B cell (primary cell): ENCODE data around the gene B4GALT1. TPM values are rescaled to one million over a fixed set of nuclear protein-coding genes. Genes with fewer than 3 reads are reported as not detected.

Experiments
- ATAC-seq: fragments of 200-7000 bp; cut with Tn5 transposase; one replicate; pipeline ENCODE4 v1.10.0; 2021; ENCODE audit warnings: low read depth, mild to moderate bottlenecking, moderate number of reproducible peaks, moderate library complexity
- CTCF ChIA-PET: fragments of 350-600 bp; sonication (Branson Sonifier 250); formaldehyde crosslinking; loops from one replicate; lab custom pipeline; 2021; ENCODE audit warnings: antibody characterized with exemption, inconsistent platforms; lab: Charles Lee
- POLR2A ChIA-PET: fragments of 350-600 bp; sonication (Branson Sonifier 250); formaldehyde crosslinking; loops from one replicate; lab custom pipeline; 2021; ENCODE audit warnings: antibody characterized with exemption; lab: Charles Lee
- DNase-seq: peaks from one replicate; pipeline ENCODE4 v3.0.0; 2013
- H2AFZ ChIP-seq: 2 replicates; pipeline ENCODE4 v1.6.1; 2012; ENCODE audit warnings: mild to moderate bottlenecking, low read depth, low read length; ENCODE audit not compliant: insufficient read depth, poor library complexity, severe bottlenecking
- H3K27ac ChIP-seq, 2 donors: 1 replicate in 1 of 2; 2 replicates in 1 of 2; pipeline ENCODE4 v1.5.1; 2012 to 2013; ENCODE audit warnings: low read length in 2 of 2, mild to moderate bottlenecking in 2 of 2, moderate library complexity in 1 of 2
- H3K27me3 ChIP-seq, 4 experiments: fragments of 200-600 bp in 1 of 4; sonication (generic) in 1 of 4; replicated peaks in 1 of 4; 1 replicate in 2 of 4; 2 replicates in 2 of 4; pipeline versions ENCODE4 v1.6.1 to v1.7.0; 2013 to 2016; ENCODE audit warnings: low read length in 3 of 4, mild to moderate bottlenecking in 2 of 4, mixed read lengths in 1 of 4, moderate library complexity in 1 of 4; ENCODE audit not compliant: insufficient read depth in 4 of 4, control insufficient read depth in 3 of 4; ENCODE audit errors: control extremely low read depth in 1 of 4
- H3K36me3 ChIP-seq, 2 experiments: replicated peaks in 1 of 2; 1 replicate in 1 of 2; 2 replicates in 1 of 2; pipeline versions ENCODE4 v1.6.1 to v1.7.1; 2013; ENCODE audit warnings: low read length in 1 of 2; ENCODE audit not compliant: insufficient read depth in 2 of 2, control insufficient read depth in 1 of 2; ENCODE audit errors: control extremely low read depth in 1 of 2, extremely low read depth in 1 of 2
- H3K4me1 ChIP-seq, 2 donors: fragments of 200-600 bp in 1 of 2; sonication (generic) in 1 of 2; 1 replicate in 1 of 2; 2 replicates in 1 of 2; pipeline versions ENCODE4 v1.5.1 to v1.6.1; 2013 to 2017; ENCODE audit warnings: low read length in 2 of 2; ENCODE audit not compliant: control insufficient read depth in 2 of 2, insufficient read depth in 2 of 2
- H3K4me2 ChIP-seq: replicated peaks from 2 replicates; pipeline ENCODE3; 2012; ENCODE audit warnings: mild to moderate bottlenecking, low read depth, low read length; ENCODE audit not compliant: poor library complexity, severe bottlenecking
- H3K4me3 ChIP-seq, 5 experiments: fragments of 200-600 bp in 1 of 5; sonication (generic) in 1 of 5; 1 replicate in 3 of 5; 2 replicates in 2 of 5; pipeline versions ENCODE4 v1.5.1 to v1.7.0; 2011 to 2016; ENCODE audit warnings: low read length in 4 of 5, mild to moderate bottlenecking in 4 of 5, low read depth in 2 of 5, control low read depth in 1 of 5, moderate library complexity in 1 of 5; ENCODE audit not compliant: insufficient read depth in 1 of 5; ENCODE audit errors: control extremely low read depth in 1 of 5, extremely low read depth in 1 of 5
- H3K79me2 ChIP-seq: fragments of 200-600 bp; sonication (generic); one replicate; pipeline ENCODE4 v1.6.0; 2016; ENCODE audit warnings: low read length; ENCODE audit not compliant: control insufficient read depth, insufficient read depth
- H3K9ac ChIP-seq: fragments of 200-600 bp; sonication (generic); 2 replicates; pipeline ENCODE4 v1.6.1; 2017; ENCODE audit warnings: mild to moderate bottlenecking, low read length, moderate library complexity
- H3K9me3 ChIP-seq, 3 donors: one replicate each; pipeline versions ENCODE4 v1.6.1 to v1.7.1; 2013; ENCODE audit warnings: low read length in 2 of 3; ENCODE audit not compliant: control insufficient read depth in 2 of 3, insufficient read depth in 1 of 3; ENCODE audit errors: control extremely low read depth in 1 of 3
- H4K20me1 ChIP-seq: 2 replicates; pipeline ENCODE4 v1.6.0; 2012; ENCODE audit warnings: mild to moderate bottlenecking, low read length; ENCODE audit not compliant: insufficient read depth, control insufficient read depth, poor library complexity, severe bottlenecking
- H3K27ac Mint-ChIP-seq: one replicate; pipeline ENCODE4 v1.8.0; 2021; ENCODE audit warnings: mixed read lengths
- H3K27me3 Mint-ChIP-seq: one replicate; pipeline ENCODE4 v1.8.0; 2021; ENCODE audit warnings: mixed read lengths
- H3K4me1 Mint-ChIP-seq: one replicate; pipeline ENCODE4 v1.8.0; 2021; ENCODE audit warnings: mixed read lengths
- H3K4me3 Mint-ChIP-seq: one replicate; pipeline ENCODE4 v1.8.0; 2021; ENCODE audit warnings: mixed read lengths
- H3K9me3 Mint-ChIP-seq: one replicate; pipeline ENCODE4 v1.8.0; 2022; ENCODE audit warnings: mixed read lengths; ENCODE audit not compliant: insufficient read depth
- EZH2 ChIP-seq: IDR thresholded peaks from 2 replicates; pipeline ENCODE4 v1.6.1; 2012; ENCODE audit warnings: borderline replicate concordance, low read depth, mild to moderate bottlenecking, moderate library complexity, low read length; ENCODE audit not compliant: insufficient read depth, poor library complexity, severe bottlenecking
- WGBS: methylation state at CpG from one replicate; pipeline ENCODE4 v1.1.5; 2013; ENCODE audit warnings: missing lambda C conversion rate; ENCODE audit not compliant: insufficient coverage; 5-methylcytosine and 5-hydroxymethylcytosine counted together
- intact Hi-C: fragments of 100-400 bp; cut with micrococcal nuclease; formaldehyde crosslinking; loops from one replicate; pipeline ENCODE4 v1.10.0; 2022
- polyA plus RNA-seq: library from polyadenylated mRNA; depleted of rRNA; stranded (reverse); fragments of >200 nt; gene quantifications from 2 replicates; pipeline ENCODE4 v1.2.3, GENCODE V29; 2012
- total RNA-seq, 2 donors: library from RNA; stranded (reverse); fragments of 120-200 nt in 1 of 2; gene quantifications; 1 replicate in 1 of 2; 2 replicates in 1 of 2; pipeline versions ENCODE4 v1.2.3 to v1.2.4, GENCODE V29; 2013 to 2022
- TF ChIP-seq, protein P1 (sequence below): fragments of 200-600 bp; IDR thresholded peaks from one replicate; pipeline ENCODE4 v1.8.0; 2022; ENCODE audit warnings: antibody characterized with exemption, mild to moderate bottlenecking

The B4GALT1 gene
- total and polyA plus RNA-seq, 2 donors (not counting 1 experiment from before 2014, with no cell fraction given), result 49.2 to 201 TPM

DNA sequence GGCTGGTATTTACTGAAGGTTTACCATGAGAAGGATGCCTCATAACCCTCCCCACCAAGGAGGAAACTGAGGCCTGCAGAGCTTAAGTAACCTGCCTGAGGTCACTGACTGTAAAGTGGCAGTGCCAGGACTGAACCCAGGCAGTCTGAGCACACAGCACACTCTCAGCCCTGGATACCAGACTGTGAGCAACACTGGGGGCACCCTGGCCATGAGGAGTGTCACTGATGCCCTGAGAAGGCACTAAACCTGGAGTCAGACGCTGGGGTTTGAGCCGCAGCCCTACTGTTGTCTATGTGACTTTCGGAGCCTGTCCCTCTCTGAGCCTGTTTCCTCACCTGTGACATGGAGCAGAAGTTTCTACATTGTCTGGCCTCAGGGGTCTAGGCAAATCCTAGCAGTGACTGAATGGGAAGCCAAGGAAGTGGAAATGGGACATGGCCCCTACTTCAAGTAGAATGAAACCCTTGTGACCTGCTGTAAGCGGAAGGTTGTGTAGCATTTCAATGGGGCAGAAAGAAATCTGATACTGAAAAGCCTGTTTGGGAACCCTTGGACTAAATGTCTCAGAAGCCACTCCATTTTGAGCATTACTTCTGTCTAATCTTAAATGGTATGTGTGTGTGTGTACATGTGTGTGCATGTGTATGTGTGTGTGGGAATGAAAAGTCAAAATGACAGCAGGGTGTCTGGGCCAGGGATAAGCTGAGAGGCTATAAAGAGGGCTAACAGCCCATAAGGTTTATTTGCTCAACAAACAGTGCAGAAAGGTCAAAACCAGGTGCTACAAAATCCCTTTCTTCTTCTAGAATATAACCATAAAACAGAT is 36.0 kb downstream of the B4GALT1 start:
- peak overlapping the region; percentile 33 for H3K9ac ChIP-seq
- H3K27ac ChIP-seq, result peak overlapping the region; percentile 71 to 93
- Mint-ChIP-seq H3K27ac (peak overlapping the region; percentile 88), H3K9me3 (no peaks in the 10 kb centered on the region), H3K4me1 (peaks cover 92% of the 10 kb centered on the region), H3K4me3 (peak overlapping the region; percentile 58), H3K27me3 (no peaks in the 10 kb centered on the region)
- peak overlapping the region; percentile 61 for H3K4me2 ChIP-seq
- peaks cover 66 to 81% of the 10 kb centered on the region in 2 donors for H3K4me1 ChIP-seq
- H3K36me3 ChIP-seq, result peaks cover 1 to 72% of the 10 kb centered on the region in 2 experiments
- H4K20me1 ChIP-seq, result peaks cover 15% of the 10 kb centered on the region
- WGBS, result 100% methylated on average over 4 of the region's 4 CpGs
- no peak for TF ChIP-seq EZH2
- TF ChIP-seq, protein P1, sequence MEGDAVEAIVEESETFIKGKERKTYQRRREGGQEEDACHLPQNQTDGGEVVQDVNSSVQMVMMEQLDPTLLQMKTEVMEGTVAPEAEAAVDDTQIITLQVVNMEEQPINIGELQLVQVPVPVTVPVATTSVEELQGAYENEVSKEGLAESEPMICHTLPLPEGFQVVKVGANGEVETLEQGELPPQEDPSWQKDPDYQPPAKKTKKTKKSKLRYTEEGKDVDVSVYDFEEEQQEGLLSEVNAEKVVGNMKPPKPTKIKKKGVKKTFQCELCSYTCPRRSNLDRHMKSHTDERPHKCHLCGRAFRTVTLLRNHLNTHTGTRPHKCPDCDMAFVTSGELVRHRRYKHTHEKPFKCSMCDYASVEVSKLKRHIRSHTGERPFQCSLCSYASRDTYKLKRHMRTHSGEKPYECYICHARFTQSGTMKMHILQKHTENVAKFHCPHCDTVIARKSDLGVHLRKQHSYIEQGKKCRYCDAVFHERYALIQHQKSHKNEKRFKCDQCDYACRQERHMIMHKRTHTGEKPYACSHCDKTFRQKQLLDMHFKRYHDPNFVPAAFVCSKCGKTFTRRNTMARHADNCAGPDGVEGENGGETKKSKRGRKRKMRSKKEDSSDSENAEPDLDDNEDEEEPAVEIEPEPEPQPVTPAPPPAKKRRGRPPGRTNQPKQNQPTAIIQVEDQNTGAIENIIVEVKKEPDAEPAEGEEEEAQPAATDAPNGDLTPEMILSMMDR, result no peak
- no peak for ATAC-seq
- no peak overlapping the region for H2AFZ ChIP-seq
- DNase-seq, result no peak
- no peaks in the 10 kb centered on the region for H3K27me3 ChIP-seq
- no peaks in the 10 kb centered on the region for H3K9me3 ChIP-seq
- ChIA-PET CTCF (interaction anchor here (0.9 to 2.3 kb wide), 8 partner anchors 14 to 95 kb away, joined by 3 to 13 read pairs (median 4); partner anchors contain the start of gene B4GALT1), POLR2A (interaction anchor here (1.2 to 1.9 kb wide), 5 partner anchors 8 to 95 kb away, joined by 5 to 8 read pairs (median 8); partner anchors contain the start of gene B4GALT1)
- H3K79me2 ChIP-seq, result peaks cover 90% of the 10 kb centered on the region
- H3K4me3 ChIP-seq, result no peak overlapping the region
- intact Hi-C loops, result no loop called here
